ENCODE results near the gene ABI1. TPM values are rescaled to one million over a fixed set of nuclear protein-coding genes. Genes with fewer than 3 reads are reported as not detected.

The ABI1 gene
- polyA plus RNA-seq, 1 donor from 2014 or later, result 50.4 TPM

GRCh38 chr10:26804418-26805393 is 56.1 kb downstream of the ABI1 start:
- TF ChIP-seq REST (IDR thresholded peaks at IDR 0.05; ENCODE audit: borderline replicate concordance) (no peak), CTCF (IDR thresholded peaks at IDR 0.05; ENCODE audit: poor library complexity, severe bottlenecking) (no peak), TAF1 (IDR thresholded peaks at IDR 0.05; ENCODE audit: low read depth) (no peak), EP300 (conservative IDR thresholded peaks at IDR 0.05; ENCODE audit: poor library complexity, severe bottlenecking) (no peak), EZH2 (IDR thresholded peaks at IDR 0.05; ENCODE audit: borderline replicate concordance, insufficient read depth, low read length, poor library complexity, severe bottlenecking) (no peak), SMC3 (conservative IDR thresholded peaks at IDR 0.05; ENCODE audit: poor library complexity) (no peak), RAD21 (conservative IDR thresholded peaks at IDR 0.05) (no peak)
- Histone ChIP-seq H4K20me1 (ENCODE audit: insufficient read depth) (no peaks in the 10 kb centered on the region), H3K27ac (ENCODE audit: low read length) (no peak overlapping the region)

GRCh38 chr10:26803849-26804248 is 56.9 kb downstream of the ABI1 start:
- no peak for TF ChIP-seq POLR2AphosphoS5 (IDR thresholded peaks at IDR 0.05)
- TF ChIP-seq TAF1 (IDR thresholded peaks at IDR 0.05; ENCODE audit: low read depth), result no peak
- no peak for TF ChIP-seq SMC3 (conservative IDR thresholded peaks at IDR 0.05; ENCODE audit: poor library complexity)
- no peak for TF ChIP-seq RAD21 (conservative IDR thresholded peaks at IDR 0.05)
- TF ChIP-seq REST (IDR thresholded peaks at IDR 0.05; ENCODE audit: borderline replicate concordance), result no peak
- TF ChIP-seq EP300 (conservative IDR thresholded peaks at IDR 0.05; ENCODE audit: poor library complexity, severe bottlenecking), result no peak
- TF ChIP-seq MXI1 (conservative IDR thresholded peaks at IDR 0.05; ENCODE audit: poor library complexity, severe bottlenecking), result no peak
- TF ChIP-seq EZH2 (IDR thresholded peaks at IDR 0.05; ENCODE audit: borderline replicate concordance, insufficient read depth, low read length, poor library complexity, severe bottlenecking), result no peak
- TF ChIP-seq CTCF (IDR thresholded peaks at IDR 0.05; ENCODE audit: poor library complexity, severe bottlenecking), result no peak
- Histone ChIP-seq H3K9ac (ENCODE audit: low read length) (no peak overlapping the region), H3K27me3 (ENCODE audit: insufficient read depth, low read depth, low read length) (no peaks in the 10 kb centered on the region), H3K9me3 (ENCODE audit: low read length) (no peaks in the 10 kb centered on the region), H3K27ac (ENCODE audit: low read length) (no peak overlapping the region), H4K20me1 (ENCODE audit: insufficient read depth) (no peaks in the 10 kb centered on the region), H3K9me2 (ENCODE audit: insufficient read depth, low read length) (no peaks in the 10 kb centered on the region), H3K36me3 (ENCODE audit: insufficient read depth, low read length) (no peaks in the 10 kb centered on the region), H3K79me2 (replicated peaks; ENCODE audit: insufficient read depth, low read length) (peaks cover 24% of the 10 kb centered on the region), H2AFZ (ENCODE audit: low read depth, low read length) (no peak overlapping the region), H3K4me3 (ENCODE audit: low read length) (no peak overlapping the region), H3F3A (ENCODE audit: insufficient read depth, low read length, poor library complexity, severe bottlenecking) (no peaks in the 10 kb centered on the region), H3K4me2 (ENCODE audit: low read length) (no peak overlapping the region)

More at GRCh38 chr10:26804418-26805393, 56.1 kb downstream of the ABI1 start:
- H3K4me3 ChIP-seq (ENCODE audit: low read length), result no peak overlapping the region
- H3K36me3 ChIP-seq (ENCODE audit: insufficient read depth, low read length), result no peaks in the 10 kb centered on the region
- no peaks in the 10 kb centered on the region for H3K27me3 ChIP-seq (ENCODE audit: insufficient read depth, low read depth, low read length)
- H3K9ac ChIP-seq (ENCODE audit: low read length), result no peak overlapping the region
- H3K79me2 ChIP-seq (replicated peaks; ENCODE audit: insufficient read depth, low read length), result peaks cover 18% of the 10 kb centered on the region
- no peaks in the 10 kb centered on the region for H3K9me3 ChIP-seq (ENCODE audit: low read length)
- no peaks in the 10 kb centered on the region for H3F3A ChIP-seq (ENCODE audit: insufficient read depth, low read length, poor library complexity, severe bottlenecking)
- H3K9me2 ChIP-seq (ENCODE audit: insufficient read depth, low read length), result no peaks in the 10 kb centered on the region
- no peak overlapping the region for H2AFZ ChIP-seq (ENCODE audit: low read depth, low read length)
- no peak overlapping the region for H3K4me2 ChIP-seq (ENCODE audit: low read length)
